Heart left ventricle (tissue), 16 donors: ENCODE measurements around the gene GEMIN4. TPM values are rescaled to one million over a fixed set of nuclear protein-coding genes. Genes with fewer than 3 reads are reported as not detected.
A peak's percentile ranks its signal among the peaks of the same experiment; 100 is the strongest.

Experiments used
- ATAC-seq, 4 donors: fragments of 200-7000 bp; cut with Tn5 transposase; one replicate each; pipeline ENCODE4 v1.9.1; 2020 to 2022; ENCODE audit warnings: moderate library complexity in 4 of 4, mild to moderate bottlenecking in 3 of 4, moderate number of reproducible peaks in 1 of 4
- DNase-seq, 5 donors: peaks; one replicate each; pipeline ENCODE4 v3.0.0-alpha.2; 2020
- H3K27ac ChIP-seq, 12 donors: fragments of 200-600 bp; sonication (generic) in 4 of 12; one replicate each; pipeline versions ENCODE4 v1.5.0 to v1.8.0; 2016 to 2022; ENCODE audit warnings: mild to moderate bottlenecking in 2 of 12
- H3K27me3 ChIP-seq, 9 donors: fragments of 200-600 bp; sonication (generic) in 2 of 9; one replicate each; pipeline versions ENCODE4 v1.5.1 to v1.8.0; 2016 to 2022; ENCODE audit warnings: mild to moderate bottlenecking in 3 of 9
- H3K36me3 ChIP-seq, 9 donors: fragments of 200-600 bp; sonication (generic) in 2 of 9; one replicate each; pipeline versions ENCODE4 v1.5.0 to v1.8.0; 2018 to 2022; ENCODE audit warnings: mild to moderate bottlenecking in 2 of 9
- H3K4me1 ChIP-seq, 12 donors: fragments of 200-600 bp; sonication (generic) in 4 of 12; one replicate each; pipeline versions ENCODE4 v1.5.0 to v1.8.0; 2016 to 2022; ENCODE audit warnings: mild to moderate bottlenecking in 3 of 12
- H3K4me3 ChIP-seq, 12 donors: fragments of 200-600 bp; sonication (generic) in 4 of 12; one replicate each; pipeline versions ENCODE4 v1.5.0 to v1.8.0; 2017 to 2022; ENCODE audit warnings: mild to moderate bottlenecking in 9 of 12, moderate library complexity in 4 of 12
- H3K9me3 ChIP-seq, 12 donors: fragments of 200-600 bp; sonication (generic) in 4 of 12; one replicate each; pipeline versions ENCODE4 v1.5.0 to v1.8.0; 2016 to 2022; ENCODE audit warnings: mild to moderate bottlenecking in 1 of 12
- POLR2A ChIP-seq, 2 donors: fragments of 450-650 bp; IDR thresholded peaks; one replicate each; pipeline ENCODE4 v1.6.1; 2017; ENCODE audit warnings: antibody characterized with exemption in 2 of 2, mild to moderate bottlenecking in 2 of 2, moderate library complexity in 2 of 2
- WGBS, 4 donors: extraction: QIAGEN DNeasy Blood & Tissue Kit in 2 of 4; methylation state at CpG; one replicate each; pipeline versions ENCODE4 v1.1.5 to v1.1.7; 2013 to 2018; 5-methylcytosine and 5-hydroxymethylcytosine counted together
- intact Hi-C, 10 donors: fragments of 100-400 bp; cut with DNase I; formaldehyde crosslinking; loops; one replicate each; pipeline versions ENCODE4 v1.11.1 to v1.14.2; 2022
- polyA plus RNA-seq, 2 donors: library from polyadenylated mRNA; stranded (reverse); fragments of 200-250 nt; gene quantifications; one replicate each; pipeline ENCODE4 v1.2.3, GENCODE V29; 2013
- total RNA-seq, 9 donors: library from RNA; depleted of rRNA in 2 of 9; stranded (reverse); fragments of >200 nt in 2 of 9; fragmentation: NEBNext Ultra II Directional in 3 of 9; extraction: Animal tissue kit (Norgen Biotek cat#: 25700) in 3 of 9; gene quantifications; one replicate each; pipeline versions ENCODE4 v1.1.0 to v1.2.4, GENCODE V29; 2016 to 2023
- TF ChIP-seq, protein P1 (sequence below), 12 donors: fragments of 200-600 bp; sonication (generic) in 4 of 12; IDR thresholded peaks; one replicate each; pipeline versions ENCODE4 v1.5.0 to v1.8.0; 2018 to 2022; ENCODE audit warnings: antibody characterized with exemption in 12 of 12, mild to moderate bottlenecking in 5 of 12
- donor health status: ischemic (EF 13 %, LVEDD 7.1; RV severe dilation, severe dysfunction).
- donor health status: healthy with polysubstance abuse.
- donor health status: DM: no; HTN: yes; CAD: no.
- donor health status: DM: no; HTN: no; CAD: no.
- donor health status: ischemic (EF 25% LVEDD 6.9; RV normal size, moderate dysfunction).
- donor health status: ischemic (EF 25% LVEDD 5.7; RV mildly dilated, moderate dysfunction).
- donor health status: healthy.
- donor health status: DM: yes; HTN: yes; CAD: no.
- donor health status: ischemic (EF 35%, LVEDD 5.7; RV mildly dilated, moderate dysfunction).
- donor health status: nonischemic (EF 11% LVEDD 7.7; RV severe dilation, severe dysfunction).
- donor health status: DM: yes; HTN: yes; CAD: no.
- donor health status: PGD.
- donor health status: ischemic (EF 29% LVEDD 5.4; RV normal size, mild dysfunction).
- donor health status: nonischemic (EF 23%, LVEDD 6.1; RV moderate dilation, normal function).

GEMIN4 gene
- total and polyA plus RNA-seq, 11 donors = 3.2 to 20.8 (median 9.8) TPM

GRCh38 chr17:773467-774312 lies 21.6 kb upstream of the GEMIN4 start:
- H3K27me3 ChIP-seq = no peaks in the 10 kb centered on the region
- DNase-seq (no peak), ATAC-seq (no peak)
- no peak overlapping the region for H3K27ac ChIP-seq
- WGBS, 4 donors = 76 to 81% (median 80%) methylated on average over 14 of the region's 14 CpGs
- no peak overlapping the region for H3K4me3 ChIP-seq
- intact Hi-C loops = no loop called here
- H3K9me3 ChIP-seq = no peaks in the 10 kb centered on the region
- H3K4me1 ChIP-seq = no peaks in the 10 kb centered on the region
- TF ChIP-seq POLR2A (IDR thresholded peaks at IDR 0.05) = no peak
- TF ChIP-seq, protein P1, sequence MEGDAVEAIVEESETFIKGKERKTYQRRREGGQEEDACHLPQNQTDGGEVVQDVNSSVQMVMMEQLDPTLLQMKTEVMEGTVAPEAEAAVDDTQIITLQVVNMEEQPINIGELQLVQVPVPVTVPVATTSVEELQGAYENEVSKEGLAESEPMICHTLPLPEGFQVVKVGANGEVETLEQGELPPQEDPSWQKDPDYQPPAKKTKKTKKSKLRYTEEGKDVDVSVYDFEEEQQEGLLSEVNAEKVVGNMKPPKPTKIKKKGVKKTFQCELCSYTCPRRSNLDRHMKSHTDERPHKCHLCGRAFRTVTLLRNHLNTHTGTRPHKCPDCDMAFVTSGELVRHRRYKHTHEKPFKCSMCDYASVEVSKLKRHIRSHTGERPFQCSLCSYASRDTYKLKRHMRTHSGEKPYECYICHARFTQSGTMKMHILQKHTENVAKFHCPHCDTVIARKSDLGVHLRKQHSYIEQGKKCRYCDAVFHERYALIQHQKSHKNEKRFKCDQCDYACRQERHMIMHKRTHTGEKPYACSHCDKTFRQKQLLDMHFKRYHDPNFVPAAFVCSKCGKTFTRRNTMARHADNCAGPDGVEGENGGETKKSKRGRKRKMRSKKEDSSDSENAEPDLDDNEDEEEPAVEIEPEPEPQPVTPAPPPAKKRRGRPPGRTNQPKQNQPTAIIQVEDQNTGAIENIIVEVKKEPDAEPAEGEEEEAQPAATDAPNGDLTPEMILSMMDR (IDR thresholded peaks at IDR 0.05) = no peak
- peaks cover 0 to 98% (median 92%) of the 10 kb centered on the region in 9 donors for H3K36me3 ChIP-seq

DNA sequence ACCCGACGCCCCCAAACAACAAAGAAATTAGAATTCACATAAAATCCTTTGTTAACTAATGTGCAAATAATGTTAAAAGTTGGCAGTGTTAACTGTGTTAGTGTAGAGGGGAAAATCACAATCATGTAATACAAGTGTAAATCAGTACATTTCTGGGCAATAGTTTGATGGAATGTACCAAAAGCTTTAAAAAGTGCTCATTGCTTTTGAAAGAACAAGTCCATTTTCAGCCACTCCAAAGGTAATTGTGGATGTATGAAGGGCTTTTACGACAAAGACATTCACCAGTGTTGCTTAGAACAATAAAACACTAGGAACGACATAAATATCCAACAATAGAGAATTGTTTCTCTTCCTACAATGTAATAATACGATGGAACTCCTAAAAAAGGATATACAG lies 21.0 kb upstream of the GEMIN4 start:
- Histone ChIP-seq H3K36me3 (peaks cover 0 to 91% (median 85%) of the 10 kb centered on the region in 9 donors), H3K9me3 (no peaks in the 10 kb centered on the region), H3K4me3 (no peak overlapping the region), H3K27ac (no peak overlapping the region), H3K4me1 (no peaks in the 10 kb centered on the region), H3K27me3 (no peaks in the 10 kb centered on the region)
- intact Hi-C loops = no loop called here
- WGBS, 4 donors = 79 to 86% (median 86%) methylated on average over 5 of the region's 5 CpGs
- no peak for ATAC-seq
- DNase-seq = no peak
- TF ChIP-seq POLR2A (IDR thresholded peaks at IDR 0.05) = no peak

GRCh38 chr17:767076-767475 lies 15.0 kb upstream of the GEMIN4 start:
- intact Hi-C loops = no loop called here
- H3K9me3 ChIP-seq = no peaks in the 10 kb centered on the region
- H3K4me1 ChIP-seq = no peaks in the 10 kb centered on the region
- H3K36me3 ChIP-seq = peaks cover 0 to 85% (median 82%) of the 10 kb centered on the region in 9 donors
- no peaks in the 10 kb centered on the region for H3K27me3 ChIP-seq
- H3K4me3 ChIP-seq = no peak overlapping the region
- H3K27ac ChIP-seq = peak overlapping the region in 2 of 12 donors; percentile 48 to 49
- DNase-seq (no peak), ATAC-seq (peak in 1 of 4 donors; percentile 47)
- TF ChIP-seq, protein P1 (IDR thresholded peaks at IDR 0.05) = no peak
- no peak for TF ChIP-seq POLR2A (IDR thresholded peaks at IDR 0.05)
- 51 to 67% (median 53%) methylated on average over 3 of the region's 3 CpGs for WGBS, 4 donors

DNA sequence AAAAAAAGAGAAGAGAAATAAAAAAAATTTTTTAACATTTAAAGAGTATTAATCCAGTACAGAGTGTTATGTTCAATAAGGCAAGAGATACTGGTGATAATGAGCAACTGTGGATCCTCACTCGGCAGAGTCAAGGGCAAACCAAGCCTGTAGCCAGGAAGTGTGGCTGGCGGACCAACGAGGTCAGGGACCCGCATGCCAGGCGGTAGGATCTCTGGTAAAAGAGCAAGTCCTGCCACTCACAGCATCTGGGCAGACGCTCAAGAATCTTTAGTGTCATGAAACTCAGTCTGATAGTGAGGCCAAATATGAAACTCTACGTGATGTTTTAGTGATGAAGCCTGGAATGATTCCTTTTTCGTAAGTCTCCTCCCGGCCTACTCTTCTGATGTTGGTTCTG lies 8.3 kb upstream of the GEMIN4 start:
- H3K27ac ChIP-seq = peak overlapping the region; percentile 28 to 84 (median 68)

More for the DNA sequence above, 8.3 kb upstream of the GEMIN4 start:
- no peaks in the 10 kb centered on the region for H3K9me3 ChIP-seq
- no peaks in the 10 kb centered on the region for H3K27me3 ChIP-seq
- H3K4me3 ChIP-seq = no peak overlapping the region
- 48 to 59% (median 55%) methylated on average over 9 of the region's 9 CpGs for WGBS, 4 donors
- DNase-seq (peak; percentile 52 to 72 (median 68)), ATAC-seq (peak; percentile 74 to 91 (median 80))
- no peak for TF ChIP-seq POLR2A (IDR thresholded peaks at IDR 0.05)
- TF ChIP-seq, protein P1 (IDR thresholded peaks at IDR 0.05) = no peak
- peaks cover 0 to 23% (median 0%) of the 10 kb centered on the region in 12 donors for H3K4me1 ChIP-seq
- H3K36me3 ChIP-seq = peaks cover 0 to 83% (median 75%) of the 10 kb centered on the region in 9 donors
- intact Hi-C loops = no loop called here
